HG03066 (cell line): ENCODE measurements around the gene WDR55.
"Not testable (repeated sequence)": the region's sequence is repeated elsewhere in the genome, so short reads cannot be mapped to it uniquely, and the experiment has no call there.

ENCODE experiments used
- ATAC-seq: cut with Tn5 transposase; IDR thresholded peaks from one replicate; pipeline ENCODE4 v1.9.1; 2021; ENCODE audit warnings: low read depth; ENCODE audit not compliant: unreplicated experiment

Gene WDR55

DNA sequence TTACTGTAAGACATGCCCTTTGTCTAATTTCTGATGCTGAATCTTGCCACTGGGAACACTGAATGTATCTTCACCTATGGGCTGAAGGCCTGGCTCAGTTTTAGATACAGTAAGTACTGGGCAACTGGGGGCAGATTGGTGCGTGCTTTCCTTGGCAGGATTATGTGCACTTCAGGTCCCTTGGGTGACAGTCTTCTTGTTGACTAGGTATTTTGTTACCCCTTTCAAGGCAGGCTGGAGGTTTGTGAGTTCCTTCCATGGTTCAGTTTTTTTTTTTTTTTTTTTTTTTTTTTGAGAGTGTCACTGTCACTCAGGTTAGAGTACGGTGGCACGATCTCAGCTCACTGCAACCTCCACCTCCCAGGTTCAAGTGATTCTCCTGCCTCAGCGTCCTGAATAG lies 43.1 kb downstream of the WDR55 start:
- ATAC-seq, result no peak

DNA sequence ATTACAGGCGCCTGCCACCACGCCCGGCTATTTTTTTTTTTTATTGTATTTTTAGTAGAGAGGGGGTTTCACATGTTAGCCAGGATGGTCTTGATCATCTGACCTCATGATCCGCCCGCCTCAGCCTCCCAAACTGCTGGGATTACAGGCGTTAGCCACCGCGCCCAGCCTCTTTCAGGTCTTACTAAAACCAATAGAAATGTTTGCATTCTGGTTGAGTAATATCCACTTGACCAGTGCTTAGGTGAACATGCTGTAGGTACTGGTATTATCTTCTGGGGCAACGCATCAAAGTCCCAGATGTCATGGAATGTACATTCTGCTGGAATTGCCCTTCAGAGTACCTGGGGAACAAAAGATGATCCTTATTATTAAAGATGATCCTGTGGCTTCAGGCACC lies 44.1 kb downstream of the WDR55 start:
- not testable (repeated sequence) for ATAC-seq

DNA sequence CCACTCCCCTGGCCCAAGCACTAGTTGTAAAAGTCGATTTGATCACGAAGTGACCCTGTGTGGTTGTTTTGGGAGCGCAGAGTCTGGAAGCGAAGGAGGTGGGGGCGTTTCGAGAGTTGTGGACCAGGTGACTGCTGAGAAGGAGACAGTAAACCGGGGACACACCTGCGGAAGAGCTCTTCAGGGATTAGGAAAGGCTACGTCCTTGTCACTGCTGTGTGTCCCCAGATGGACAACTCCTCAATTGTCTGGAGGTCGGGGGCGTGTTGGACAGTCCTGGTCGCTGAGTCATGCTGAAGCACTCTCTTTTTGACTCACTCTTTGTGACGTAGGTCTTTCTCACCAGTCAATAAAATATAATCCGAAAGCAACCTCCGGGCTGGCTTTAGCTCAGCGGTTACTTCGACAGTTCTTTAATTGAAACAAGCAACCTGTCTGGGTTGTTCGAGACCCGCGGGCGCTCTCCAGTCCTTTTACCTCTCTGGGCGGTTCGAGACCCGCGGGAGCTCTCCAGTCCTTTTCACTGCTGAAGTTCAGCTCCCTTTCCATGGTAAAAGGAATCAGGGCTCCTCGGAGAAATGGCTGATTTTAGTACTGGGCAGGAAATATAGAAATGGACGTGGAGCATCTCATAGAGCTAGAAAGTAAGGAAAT lies 46.3 kb downstream of the WDR55 start:
- ATAC-seq, result peak; percentile 92

DNA sequence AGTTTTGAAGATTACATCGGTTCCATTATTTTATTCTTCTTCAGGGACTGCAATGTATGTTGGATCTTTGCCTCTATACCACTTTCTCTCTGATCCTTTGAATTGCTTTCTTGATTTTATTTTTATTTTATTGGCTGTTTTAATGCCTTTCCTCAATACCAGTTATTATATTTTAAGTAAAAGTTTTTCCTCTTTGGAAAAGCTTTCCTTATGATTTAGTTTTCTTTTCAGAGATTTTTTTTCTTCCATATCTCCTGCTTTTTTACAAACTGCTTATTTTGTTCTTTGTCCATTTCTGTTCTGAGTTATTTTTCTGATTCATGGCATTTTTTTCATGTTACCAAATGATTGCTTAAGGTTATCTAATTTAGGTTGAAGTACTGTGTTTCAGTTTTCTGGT lies 47.1 kb downstream of the WDR55 start:
- ATAC-seq, result no peak

DNA sequence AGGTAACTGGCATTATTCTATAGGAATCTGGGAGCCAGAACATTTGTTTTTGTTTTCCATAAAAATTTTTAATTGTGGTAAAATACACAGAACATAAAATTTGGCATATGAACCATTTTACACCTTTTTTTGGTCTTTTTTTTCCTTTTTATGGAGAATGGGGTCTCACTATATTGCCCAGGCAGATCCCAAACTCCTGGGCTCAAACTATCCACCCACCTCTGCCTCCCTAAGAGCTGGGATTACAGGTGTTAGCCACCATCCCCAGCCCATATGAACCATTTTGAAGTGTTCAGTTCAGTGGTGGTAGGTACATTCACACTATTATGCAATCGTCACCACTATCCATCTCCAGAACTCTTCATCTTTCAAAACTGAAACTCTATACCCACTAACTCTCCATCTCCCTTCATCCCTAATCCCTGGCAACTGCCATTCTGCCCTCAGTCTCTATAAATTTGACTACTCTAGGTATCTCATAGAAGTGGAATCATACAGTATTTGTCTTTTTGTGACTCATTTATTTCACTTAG lies 48.9 kb downstream of the WDR55 start:
- ATAC-seq, result no peak

DNA sequence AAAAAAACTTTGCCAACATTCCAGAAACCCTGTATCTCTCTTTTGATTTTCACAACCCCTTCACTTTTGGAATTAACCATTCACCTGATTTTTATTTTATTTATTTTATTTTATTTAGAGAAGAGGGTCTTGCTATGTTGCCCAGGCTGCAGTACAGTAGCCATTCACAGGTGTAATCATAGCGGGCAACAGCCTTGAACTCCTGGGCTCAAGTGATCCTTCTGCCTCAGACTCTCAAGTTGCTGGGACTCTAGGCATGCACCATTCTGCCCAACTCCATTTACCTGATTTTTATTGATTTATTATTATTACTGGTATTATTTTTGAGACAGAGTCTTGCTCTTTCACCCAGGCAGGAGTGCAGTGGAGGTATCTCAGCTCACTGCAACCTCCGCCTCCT lies 51.5 kb downstream of the WDR55 start:
- ATAC-seq, result not testable (repeated sequence)

DNA sequence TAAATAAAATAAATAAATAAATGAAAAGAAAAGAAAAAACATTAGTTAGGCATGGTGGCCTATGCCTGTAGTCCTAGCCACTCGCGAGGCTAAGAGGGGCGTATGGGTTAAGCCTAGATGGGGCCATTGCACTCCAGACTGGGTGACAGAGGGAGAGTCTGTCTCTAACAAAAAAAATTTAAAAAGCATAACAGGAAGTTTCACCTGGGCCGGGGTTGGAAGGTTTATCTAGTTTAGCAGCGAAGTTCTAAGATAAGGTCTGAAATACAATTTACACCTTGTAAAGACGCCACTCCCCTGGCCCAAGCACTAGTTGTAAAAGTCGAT lies 53.5 kb downstream of the WDR55 start:
- ATAC-seq, result no peak

DNA sequence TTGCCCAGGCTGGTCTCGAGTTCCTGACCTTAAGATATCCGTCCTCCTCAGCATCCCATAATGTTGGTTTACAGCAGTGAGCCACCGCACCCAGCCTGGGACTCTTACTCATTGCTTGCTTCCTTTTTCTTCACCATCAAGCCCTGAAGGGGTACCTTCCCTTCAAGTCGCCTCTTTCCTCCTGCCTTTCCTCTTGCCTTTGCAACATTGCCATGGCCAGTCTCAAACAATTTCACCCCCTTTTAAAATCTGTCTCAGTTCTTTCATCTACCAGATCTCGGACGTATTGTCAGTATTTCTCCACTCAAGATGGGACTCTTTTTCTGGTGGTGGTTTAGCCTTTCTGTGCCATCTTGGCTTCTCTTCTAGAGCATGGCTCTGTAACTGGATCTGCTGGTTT lies 56.0 kb downstream of the WDR55 start:
- ATAC-seq, result not testable (repeated sequence)

DNA sequence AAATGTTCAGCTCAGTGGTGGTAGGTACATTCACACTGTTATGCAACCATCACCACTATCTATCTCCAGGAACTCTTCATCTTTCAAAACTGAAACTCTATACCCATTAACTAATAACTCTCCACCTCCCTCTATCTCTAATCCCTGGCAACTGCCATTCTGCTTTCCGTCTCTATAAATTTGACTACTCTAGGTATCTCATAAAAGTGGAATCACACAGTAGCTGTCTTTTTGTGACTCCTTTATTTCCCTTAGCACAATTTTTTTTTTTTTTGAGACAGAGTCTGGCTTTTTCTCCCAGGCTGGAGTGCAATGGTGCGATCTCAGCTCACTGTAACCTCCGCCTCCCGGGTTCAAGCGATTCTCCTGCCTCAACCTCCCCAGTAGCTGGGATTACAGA lies 56.7 kb downstream of the WDR55 start:
- not testable (repeated sequence) for ATAC-seq
